ENCODE data around the gene KLHL12. TPM values are rescaled to one million over a fixed set of nuclear protein-coding genes. Genes with fewer than 3 reads are reported as not detected.
"Not testable (repeated sequence)": the region's sequence is repeated elsewhere in the genome, so short reads cannot be mapped to it uniquely, and the experiment has no call there.

The KLHL12 gene
- total RNA-seq, 1 donor from 2014 or later, result 15.1 TPM

- no peaks in the 10 kb centered on the region for H3K9me3 ChIP-seq (ENCODE audit: control insufficient read depth in 3 of 3, low read length in 3 of 3)
- H3K4me1 ChIP-seq (ENCODE audit: control insufficient read depth in 3 of 3, insufficient read depth in 3 of 3, low read length in 3 of 3), result no peaks in the 10 kb centered on the region
- no peaks in the 10 kb centered on the region for H3K27me3 ChIP-seq (ENCODE audit: control insufficient read depth in 3 of 3, insufficient read depth in 3 of 3, low read length in 3 of 3)
- H3K27ac ChIP-seq (ENCODE audit: low read depth, low read length), result no peak overlapping the region
- H3K9ac ChIP-seq (ENCODE audit: low read depth in 1 of 3, low read length in 3 of 3), result no peak overlapping the region
- no peak overlapping the region for H3K4me3 ChIP-seq (ENCODE audit: low read length in 3 of 3)
- H3K36me3 ChIP-seq (ENCODE audit: control insufficient read depth in 3 of 3, insufficient read depth in 3 of 3, low read length in 3 of 3), result no peaks in the 10 kb centered on the region
Measured at GRCh38 chr1:202934755-202935154, 7.7 kb upstream of the KLHL12 start.

GRCh38 chr1:202932476-202932875 lies 5.4 kb upstream of the KLHL12 start:
- no peaks in the 10 kb centered on the region for H3K36me3 ChIP-seq (ENCODE audit: control insufficient read depth in 3 of 3, insufficient read depth in 3 of 3, low read length in 3 of 3)
- no peak overlapping the region for H3K27ac ChIP-seq (ENCODE audit: low read depth, low read length)
- H3K4me3 ChIP-seq (ENCODE audit: low read length in 3 of 3), result no peak overlapping the region
- H3K9ac ChIP-seq (ENCODE audit: low read depth in 1 of 3, low read length in 3 of 3), result no peak overlapping the region
- H3K27me3 ChIP-seq (ENCODE audit: control insufficient read depth in 3 of 3, insufficient read depth in 3 of 3, low read length in 3 of 3), result no peaks in the 10 kb centered on the region
- H3K4me1 ChIP-seq (ENCODE audit: control insufficient read depth in 3 of 3, insufficient read depth in 3 of 3, low read length in 3 of 3), result no peaks in the 10 kb centered on the region
- H3K9me3 ChIP-seq (ENCODE audit: control insufficient read depth in 3 of 3, low read length in 3 of 3), result no peaks in the 10 kb centered on the region

GRCh38 chr1:202923533-202923932 lies 3.5 kb downstream of the KLHL12 start:
- H3K36me3 ChIP-seq (ENCODE audit: control insufficient read depth in 3 of 3, insufficient read depth in 3 of 3, low read length in 3 of 3), result peaks cover 0 to 14% (median 5%) of the 10 kb centered on the region in 3 donors
- H3K4me1 ChIP-seq (ENCODE audit: control insufficient read depth in 3 of 3, insufficient read depth in 3 of 3, low read length in 3 of 3), result peaks cover 3 to 7% (median 4%) of the 10 kb centered on the region in 3 donors
- no peak overlapping the region for H3K4me3 ChIP-seq (ENCODE audit: low read length in 3 of 3)
- H3K27ac ChIP-seq (ENCODE audit: low read depth, low read length), result no peak overlapping the region
- H3K9ac ChIP-seq (ENCODE audit: low read depth in 1 of 3, low read length in 3 of 3), result peak overlapping the region in 1 of 3 donors; percentile 4
- no peaks in the 10 kb centered on the region for H3K27me3 ChIP-seq (ENCODE audit: control insufficient read depth in 3 of 3, insufficient read depth in 3 of 3, low read length in 3 of 3)
- no peaks in the 10 kb centered on the region for H3K9me3 ChIP-seq (ENCODE audit: control insufficient read depth in 3 of 3, low read length in 3 of 3)

GRCh38 chr1:202919615-202920014 lies 7.4 kb downstream of the KLHL12 start:
- Histone ChIP-seq H3K9ac (ENCODE audit: low read depth in 1 of 3, low read length in 3 of 3) (no peak overlapping the region), H3K4me3 (ENCODE audit: low read length in 3 of 3) (no peak overlapping the region), H3K4me1 (ENCODE audit: control insufficient read depth in 3 of 3, insufficient read depth in 3 of 3, low read length in 3 of 3) (peaks cover 0 to 3% (median 0%) of the 10 kb centered on the region in 3 donors), H3K36me3 (ENCODE audit: control insufficient read depth in 3 of 3, insufficient read depth in 3 of 3, low read length in 3 of 3) (peaks cover 18 to 41% (median 40%) of the 10 kb centered on the region in 3 donors), H3K27ac (ENCODE audit: low read depth, low read length) (no peak overlapping the region), H3K27me3 (ENCODE audit: control insufficient read depth in 3 of 3, insufficient read depth in 3 of 3, low read length in 3 of 3) (no peaks in the 10 kb centered on the region), H3K9me3 (ENCODE audit: control insufficient read depth in 3 of 3, low read length in 3 of 3) (no peaks in the 10 kb centered on the region)

GRCh38 chr1:202915146-202915545 lies 11.9 kb downstream of the KLHL12 start:
- Histone ChIP-seq H3K4me3 (ENCODE audit: low read length in 3 of 3) (no peak overlapping the region), H3K36me3 (ENCODE audit: control insufficient read depth in 3 of 3, insufficient read depth in 3 of 3, low read length in 3 of 3) (peaks cover 32 to 73% (median 67%) of the 10 kb centered on the region in 3 donors), H3K9ac (ENCODE audit: low read depth in 1 of 3, low read length in 3 of 3) (no peak overlapping the region), H3K4me1 (ENCODE audit: control insufficient read depth in 3 of 3, insufficient read depth in 3 of 3, low read length in 3 of 3) (no peaks in the 10 kb centered on the region), H3K27me3 (ENCODE audit: control insufficient read depth in 3 of 3, insufficient read depth in 3 of 3, low read length in 3 of 3) (no peaks in the 10 kb centered on the region), H3K27ac (ENCODE audit: low read depth, low read length) (no peak overlapping the region), H3K9me3 (ENCODE audit: control insufficient read depth in 3 of 3, low read length in 3 of 3) (no peaks in the 10 kb centered on the region)

- not testable (repeated sequence) for H3K9me3 ChIP-seq (ENCODE audit: control insufficient read depth in 3 of 3, low read length in 3 of 3); H3K9ac ChIP-seq (ENCODE audit: low read depth in 1 of 3, low read length in 3 of 3); H3K27me3 ChIP-seq (ENCODE audit: control insufficient read depth in 3 of 3, insufficient read depth in 3 of 3, low read length in 3 of 3); H3K27ac ChIP-seq (ENCODE audit: low read depth, low read length); H3K4me3 ChIP-seq (ENCODE audit: low read length in 3 of 3); H3K4me1 ChIP-seq (ENCODE audit: control insufficient read depth in 3 of 3, insufficient read depth in 3 of 3, low read length in 3 of 3)
- H3K36me3 ChIP-seq (ENCODE audit: control insufficient read depth in 3 of 3, insufficient read depth in 3 of 3, low read length in 3 of 3), result peaks cover 34 to 80% (median 73%) of the 10 kb centered on the region in 3 donors
Measured at GRCh38 chr1:202912476-202912875, 14.6 kb downstream of the KLHL12 start.

GRCh38 chr1:202909494-202909893 lies 17.5 kb downstream of the KLHL12 start:
- Histone ChIP-seq H3K9me3 (ENCODE audit: control insufficient read depth in 3 of 3, low read length in 3 of 3) (no peaks in the 10 kb centered on the region), H3K4me3 (ENCODE audit: low read length in 3 of 3) (no peak overlapping the region), H3K27me3 (ENCODE audit: control insufficient read depth in 3 of 3, insufficient read depth in 3 of 3, low read length in 3 of 3) (no peaks in the 10 kb centered on the region), H3K4me1 (ENCODE audit: control insufficient read depth in 3 of 3, insufficient read depth in 3 of 3, low read length in 3 of 3) (no peaks in the 10 kb centered on the region), H3K9ac (ENCODE audit: low read depth in 1 of 3, low read length in 3 of 3) (no peak overlapping the region), H3K36me3 (ENCODE audit: control insufficient read depth in 3 of 3, insufficient read depth in 3 of 3, low read length in 3 of 3) (peaks cover 25 to 65% (median 60%) of the 10 kb centered on the region in 3 donors), H3K27ac (ENCODE audit: low read depth, low read length) (no peak overlapping the region)

GRCh38 chr1:202908998-202909397 lies 18.0 kb downstream of the KLHL12 start:
- Histone ChIP-seq H3K4me1 (ENCODE audit: control insufficient read depth in 3 of 3, insufficient read depth in 3 of 3, low read length in 3 of 3) (no peaks in the 10 kb centered on the region), H3K27ac (ENCODE audit: low read depth, low read length) (no peak overlapping the region), H3K36me3 (ENCODE audit: control insufficient read depth in 3 of 3, insufficient read depth in 3 of 3, low read length in 3 of 3) (peaks cover 24 to 65% (median 57%) of the 10 kb centered on the region in 3 donors), H3K9me3 (ENCODE audit: control insufficient read depth in 3 of 3, low read length in 3 of 3) (no peaks in the 10 kb centered on the region), H3K4me3 (ENCODE audit: low read length in 3 of 3) (no peak overlapping the region), H3K9ac (ENCODE audit: low read depth in 1 of 3, low read length in 3 of 3) (no peak overlapping the region), H3K27me3 (ENCODE audit: control insufficient read depth in 3 of 3, insufficient read depth in 3 of 3, low read length in 3 of 3) (no peaks in the 10 kb centered on the region)

GRCh38 chr1:202905331-202905730 lies 21.7 kb downstream of the KLHL12 start:
- H3K4me1 ChIP-seq (ENCODE audit: control insufficient read depth in 3 of 3, insufficient read depth in 3 of 3, low read length in 3 of 3), result no peaks in the 10 kb centered on the region
- no peak overlapping the region for H3K27ac ChIP-seq (ENCODE audit: low read depth, low read length)
- no peaks in the 10 kb centered on the region for H3K9me3 ChIP-seq (ENCODE audit: control insufficient read depth in 3 of 3, low read length in 3 of 3)
- peaks cover 18 to 40% (median 37%) of the 10 kb centered on the region in 3 donors for H3K36me3 ChIP-seq (ENCODE audit: control insufficient read depth in 3 of 3, insufficient read depth in 3 of 3, low read length in 3 of 3)
- H3K4me3 ChIP-seq (ENCODE audit: low read length in 3 of 3), result no peak overlapping the region
- H3K9ac ChIP-seq (ENCODE audit: low read depth in 1 of 3, low read length in 3 of 3), result no peak overlapping the region
- H3K27me3 ChIP-seq (ENCODE audit: control insufficient read depth in 3 of 3, insufficient read depth in 3 of 3, low read length in 3 of 3), result no peaks in the 10 kb centered on the region

- not testable (repeated sequence) for H3K9me3 ChIP-seq (ENCODE audit: control insufficient read depth in 3 of 3, low read length in 3 of 3); H3K9ac ChIP-seq (ENCODE audit: low read depth in 1 of 3, low read length in 3 of 3); H3K27ac ChIP-seq (ENCODE audit: low read depth, low read length); H3K27me3 ChIP-seq (ENCODE audit: control insufficient read depth in 3 of 3, insufficient read depth in 3 of 3, low read length in 3 of 3); H3K4me3 ChIP-seq (ENCODE audit: low read length in 3 of 3); H3K4me1 ChIP-seq (ENCODE audit: control insufficient read depth in 3 of 3, insufficient read depth in 3 of 3, low read length in 3 of 3)
- peaks cover 19 to 28% (median 23%) of the 10 kb centered on the region in 3 donors for H3K36me3 ChIP-seq (ENCODE audit: control insufficient read depth in 3 of 3, insufficient read depth in 3 of 3, low read length in 3 of 3)
Measured at GRCh38 chr1:202903808-202904207, 23.2 kb downstream of the KLHL12 start.

GRCh38 chr1:202901555-202901954 lies 25.5 kb downstream of the KLHL12 start:
- no peaks in the 10 kb centered on the region for H3K4me1 ChIP-seq (ENCODE audit: control insufficient read depth in 3 of 3, insufficient read depth in 3 of 3, low read length in 3 of 3)
- no peak overlapping the region for H3K27ac ChIP-seq (ENCODE audit: low read depth, low read length)
- no peak overlapping the region for H3K4me3 ChIP-seq (ENCODE audit: low read length in 3 of 3)
- no peaks in the 10 kb centered on the region for H3K27me3 ChIP-seq (ENCODE audit: control insufficient read depth in 3 of 3, insufficient read depth in 3 of 3, low read length in 3 of 3)
- peaks cover 15 to 21% (median 15%) of the 10 kb centered on the region in 3 donors for H3K36me3 ChIP-seq (ENCODE audit: control insufficient read depth in 3 of 3, insufficient read depth in 3 of 3, low read length in 3 of 3)
- H3K9me3 ChIP-seq (ENCODE audit: control insufficient read depth in 3 of 3, low read length in 3 of 3), result no peaks in the 10 kb centered on the region
- H3K9ac ChIP-seq (ENCODE audit: low read depth in 1 of 3, low read length in 3 of 3), result no peak overlapping the region
